Heart left ventricle (tissue), 13 donors: ENCODE measurements around the gene ANKS3.

Source experiments
- CTCF ChIP-seq, 12 donors: fragments of 200-600 bp; sonication (generic) in 4 of 12; IDR thresholded peaks; one replicate each; pipeline versions ENCODE4 v1.5.0 to v1.8.0; 2018 to 2022; ENCODE audit warnings: antibody characterized with exemption in 12 of 12, mild to moderate bottlenecking in 5 of 12
- POLR2A ChIP-seq, 2 donors: fragments of 450-650 bp; IDR thresholded peaks; one replicate each; pipeline ENCODE4 v1.6.1; 2017; ENCODE audit warnings: antibody characterized with exemption in 2 of 2, mild to moderate bottlenecking in 2 of 2, moderate library complexity in 2 of 2
- donor health status: ischemic (EF 13 %, LVEDD 7.1; RV severe dilation, severe dysfunction).
- donor health status: DM: no; HTN: yes; CAD: no.
- donor health status: DM: no; HTN: no; CAD: no.
- donor health status: ischemic (EF 25% LVEDD 6.9; RV normal size, moderate dysfunction).
- donor health status: ischemic (EF 25% LVEDD 5.7; RV mildly dilated, moderate dysfunction).
- donor health status: ischemic (EF 35%, LVEDD 5.7; RV mildly dilated, moderate dysfunction).
- donor health status: nonischemic (EF 11% LVEDD 7.7; RV severe dilation, severe dysfunction).
- donor health status: DM: yes; HTN: yes; CAD: no.
- donor health status: PGD.
- donor health status: ischemic (EF 29% LVEDD 5.4; RV normal size, mild dysfunction).
- donor health status: nonischemic (EF 23%, LVEDD 6.1; RV moderate dilation, normal function).

GRCh38 chr16:4666537-4667202, 67.4 kb downstream of the ANKS3 start:
- no peak for TF ChIP-seq CTCF (IDR thresholded peaks at IDR 0.05)
- no peak for TF ChIP-seq POLR2A (IDR thresholded peaks at IDR 0.05)
